Choroid plexus epithelial cell (primary cell): ENCODE measurements around the gene SLC12A9.

ENCODE experiments used
- DNase-seq: peaks from one replicate; pipeline ENCODE4 v3.0.0-alpha.2; 2010; ENCODE audit warnings: low read depth
- H3K4me3 ChIP-seq: 2 replicates; pipeline ENCODE4 v1.5.1; 2011; ENCODE audit warnings: low read depth, mild to moderate bottlenecking, control low read depth, low read length, moderate library complexity
- TF ChIP-seq, protein P1 (sequence below): conservative IDR thresholded peaks from 2 replicates; pipeline ENCODE4 v1.5.1; 2011; ENCODE audit warnings: low read depth, mild to moderate bottlenecking, control low read depth, inconsistent platforms, low read length, moderate library complexity

The SLC12A9 gene

DNA sequence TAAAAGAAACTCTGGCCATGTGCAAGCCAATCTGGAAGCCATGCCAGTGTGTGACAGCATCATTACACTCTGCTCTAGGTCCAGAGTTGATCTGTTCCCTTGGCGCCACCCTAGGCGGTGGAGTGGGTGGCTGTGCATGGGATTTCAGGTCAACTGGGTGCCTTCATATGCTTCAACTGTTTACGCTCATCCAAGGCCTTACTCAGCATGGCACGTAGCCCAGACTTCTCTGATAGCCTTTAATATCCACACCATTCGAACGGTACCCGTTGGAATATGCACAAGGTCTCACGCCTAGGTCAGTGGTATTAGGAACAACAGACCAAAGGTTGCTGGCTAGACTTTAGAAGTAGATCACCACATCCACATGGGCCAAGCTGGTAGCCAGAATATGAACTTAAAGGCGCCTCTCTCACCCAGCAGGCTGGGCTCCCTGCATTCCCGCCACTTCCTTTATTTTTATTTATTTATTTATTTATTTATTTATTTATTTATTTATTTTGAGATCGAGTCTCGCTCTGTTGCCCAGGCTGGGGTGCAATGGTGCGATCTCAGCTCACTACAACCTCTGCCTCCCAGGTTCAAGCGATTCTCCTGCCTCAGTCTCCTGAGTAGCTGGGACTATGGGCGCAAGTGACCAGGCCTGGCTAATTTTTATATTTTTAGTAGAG lies 61.8 kb downstream of the SLC12A9 start:
- no peak overlapping the region for H3K4me3 ChIP-seq
- TF ChIP-seq, protein P1, sequence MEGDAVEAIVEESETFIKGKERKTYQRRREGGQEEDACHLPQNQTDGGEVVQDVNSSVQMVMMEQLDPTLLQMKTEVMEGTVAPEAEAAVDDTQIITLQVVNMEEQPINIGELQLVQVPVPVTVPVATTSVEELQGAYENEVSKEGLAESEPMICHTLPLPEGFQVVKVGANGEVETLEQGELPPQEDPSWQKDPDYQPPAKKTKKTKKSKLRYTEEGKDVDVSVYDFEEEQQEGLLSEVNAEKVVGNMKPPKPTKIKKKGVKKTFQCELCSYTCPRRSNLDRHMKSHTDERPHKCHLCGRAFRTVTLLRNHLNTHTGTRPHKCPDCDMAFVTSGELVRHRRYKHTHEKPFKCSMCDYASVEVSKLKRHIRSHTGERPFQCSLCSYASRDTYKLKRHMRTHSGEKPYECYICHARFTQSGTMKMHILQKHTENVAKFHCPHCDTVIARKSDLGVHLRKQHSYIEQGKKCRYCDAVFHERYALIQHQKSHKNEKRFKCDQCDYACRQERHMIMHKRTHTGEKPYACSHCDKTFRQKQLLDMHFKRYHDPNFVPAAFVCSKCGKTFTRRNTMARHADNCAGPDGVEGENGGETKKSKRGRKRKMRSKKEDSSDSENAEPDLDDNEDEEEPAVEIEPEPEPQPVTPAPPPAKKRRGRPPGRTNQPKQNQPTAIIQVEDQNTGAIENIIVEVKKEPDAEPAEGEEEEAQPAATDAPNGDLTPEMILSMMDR, result no peak
- no peak for DNase-seq

DNA sequence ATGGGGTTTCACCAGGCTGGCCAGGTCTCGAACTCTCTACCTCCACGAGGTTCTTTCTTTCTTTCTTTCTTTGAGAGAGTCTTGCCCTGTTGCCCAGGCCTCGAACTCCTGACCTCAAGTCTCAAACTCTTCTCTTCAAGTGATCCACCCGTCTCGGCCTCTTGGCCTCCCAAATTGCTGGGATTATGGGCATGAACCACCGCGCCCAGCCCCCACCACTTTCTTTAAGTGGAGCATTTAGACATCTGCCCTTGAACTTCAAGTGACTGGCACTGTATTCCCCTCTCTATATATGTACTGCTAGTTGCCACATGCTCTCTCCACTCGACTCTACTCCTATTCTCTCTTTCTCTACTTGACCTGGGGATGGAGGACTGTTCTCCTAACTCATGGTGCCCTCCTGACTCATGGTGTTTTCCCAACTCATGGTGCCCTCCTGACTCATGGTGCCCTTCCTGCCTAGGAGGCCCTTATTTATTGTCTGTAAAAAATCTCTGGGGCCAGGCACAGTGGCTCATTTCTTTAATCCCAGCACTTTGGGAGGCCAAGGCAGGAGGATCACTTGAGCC lies 62.5 kb downstream of the SLC12A9 start:
- no peak for DNase-seq
- TF ChIP-seq, protein P1, result no peak
- no peak overlapping the region for H3K4me3 ChIP-seq
